ENCODE results near the gene YWHAE.
"Not testable (repeated sequence)": the region's sequence is repeated elsewhere in the genome, so short reads cannot be mapped to it uniquely, and the experiment has no call there.

Gene YWHAE

DNA sequence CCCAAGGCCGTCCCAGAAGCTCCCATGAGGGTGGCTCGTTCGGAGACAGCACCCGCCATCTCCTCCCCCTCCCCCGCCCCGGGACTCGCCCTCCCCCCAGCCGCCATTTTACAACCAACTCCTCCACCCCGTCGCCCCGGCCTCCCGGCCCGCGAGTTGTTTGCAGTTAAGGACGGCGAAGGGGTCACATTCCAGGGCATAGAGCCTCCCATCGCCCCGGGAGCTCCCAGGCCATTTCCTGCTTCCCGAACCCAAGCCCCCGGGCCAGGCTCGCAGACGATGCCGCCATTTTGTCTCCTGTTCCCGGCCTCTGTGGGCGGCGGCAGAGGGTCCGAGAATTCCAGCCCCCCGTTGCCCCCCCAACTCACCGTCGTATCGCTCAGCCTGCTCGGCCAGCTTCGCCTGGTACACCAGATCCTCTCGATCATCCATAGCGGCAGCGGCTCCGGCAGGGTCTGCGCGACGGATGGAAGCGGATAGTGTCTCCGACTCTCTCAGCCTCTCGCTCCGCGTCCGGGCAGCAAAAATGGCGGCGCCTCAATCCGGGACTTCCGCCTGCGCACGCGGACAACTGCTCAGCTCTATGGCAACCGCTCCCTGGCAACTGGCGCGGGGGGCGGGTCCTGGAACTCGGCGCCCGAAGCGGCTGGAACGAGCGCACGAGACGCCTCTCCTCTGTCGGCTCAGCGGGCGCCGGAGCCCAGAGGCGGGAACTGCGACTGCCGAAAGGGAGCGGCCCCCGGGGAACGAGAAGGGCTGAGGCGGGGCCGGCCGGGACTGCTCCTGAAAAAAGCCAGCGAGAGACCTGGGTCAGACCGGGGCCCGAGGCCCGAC, at the start of gene YWHAE:
Gene YWHAE, minus strand, starts transcription at position 544 of the 834 bp plus-strand sequence. Its CDS starts 112 bp downstream, at position 432.
- peak; percentile 99 for DNase-seq

DNA sequence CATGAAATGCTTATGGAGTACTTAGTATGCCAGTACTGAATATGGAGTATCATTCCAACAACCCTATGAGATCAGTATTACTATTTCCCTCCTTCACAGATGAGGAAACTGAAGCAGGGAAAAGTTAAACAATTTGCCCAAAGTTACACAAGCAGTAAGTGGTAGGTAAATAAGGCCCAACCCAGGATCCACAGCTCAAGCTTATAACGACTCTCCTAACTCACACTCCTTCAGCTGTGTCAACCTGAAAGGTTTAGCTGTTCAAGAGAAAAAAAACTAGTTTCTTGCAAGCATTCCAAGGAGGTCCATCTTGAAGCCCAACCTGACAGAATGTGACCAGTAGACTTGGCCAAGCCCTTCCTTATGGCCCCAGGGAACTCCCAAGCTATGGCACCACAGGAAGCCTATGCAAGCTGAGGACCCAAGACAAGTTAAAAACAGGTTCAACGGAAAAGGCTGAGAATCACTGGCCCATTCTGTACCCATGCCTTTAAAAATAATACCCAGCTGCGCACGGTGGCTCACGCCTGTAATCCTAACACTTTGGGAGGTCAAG, 49.5 kb upstream of the YWHAE start:
- no peak for DNase-seq

DNA sequence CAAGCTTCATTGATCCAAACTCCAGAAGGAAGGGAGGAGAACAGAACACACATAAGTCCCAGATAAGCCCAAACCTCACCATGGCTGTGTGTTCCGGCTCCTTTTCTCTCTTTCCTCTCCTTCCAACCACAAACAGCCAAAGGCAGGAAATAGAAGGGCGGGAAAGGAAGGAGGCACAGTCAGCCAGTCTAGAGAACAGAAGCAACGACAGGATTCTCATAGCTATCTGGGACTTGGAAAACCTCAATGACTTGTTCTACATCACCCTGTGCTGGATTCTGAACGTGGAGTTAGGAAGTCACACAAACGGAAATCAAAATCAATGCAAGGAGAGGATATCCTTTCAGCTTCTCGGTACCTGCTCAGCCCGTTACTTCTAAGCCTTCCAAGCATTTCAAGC, 47.0 kb upstream of the YWHAE start:
- DNase-seq: no peak

DNA sequence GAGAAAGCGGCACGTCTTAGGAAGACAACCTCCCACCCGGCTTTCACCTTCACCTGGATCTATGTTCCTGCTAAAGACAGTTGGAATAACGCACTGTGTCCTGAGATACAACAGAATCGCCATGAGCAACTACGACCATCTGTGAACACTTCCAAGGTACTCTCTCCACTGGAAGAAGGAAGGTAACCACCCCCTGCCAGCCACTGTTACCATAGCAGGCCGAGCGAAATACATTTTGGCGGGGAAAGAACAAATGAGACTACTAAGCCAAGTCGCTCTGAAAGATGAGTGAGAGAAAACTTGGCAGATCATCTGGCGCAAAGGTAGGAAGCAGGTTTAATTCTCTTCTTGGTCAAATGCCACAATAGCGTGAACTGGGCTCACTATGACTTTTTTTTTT, 46.2 kb upstream of the YWHAE start:
- no peak for DNase-seq

DNA sequence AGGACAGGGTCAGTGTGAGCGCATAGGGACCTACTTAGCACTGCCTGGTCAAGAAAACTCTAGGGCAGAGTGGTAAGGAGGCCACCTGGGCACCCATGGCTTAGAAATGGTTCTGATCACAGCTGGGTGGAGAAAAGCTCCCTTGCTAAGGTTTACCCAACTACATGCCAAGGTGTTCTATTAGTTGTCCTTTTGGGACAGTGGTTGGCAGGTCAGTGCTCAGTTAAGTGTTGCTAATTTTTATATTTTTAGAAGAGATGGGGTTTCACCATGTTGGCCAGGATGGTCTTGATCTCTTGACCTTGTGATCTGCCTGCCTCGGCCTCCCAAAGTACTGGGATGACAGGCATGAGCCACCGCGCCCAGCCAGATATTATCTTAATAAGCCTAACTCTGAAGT, 45.7 kb upstream of the YWHAE start:
- not testable (repeated sequence) for DNase-seq

DNA sequence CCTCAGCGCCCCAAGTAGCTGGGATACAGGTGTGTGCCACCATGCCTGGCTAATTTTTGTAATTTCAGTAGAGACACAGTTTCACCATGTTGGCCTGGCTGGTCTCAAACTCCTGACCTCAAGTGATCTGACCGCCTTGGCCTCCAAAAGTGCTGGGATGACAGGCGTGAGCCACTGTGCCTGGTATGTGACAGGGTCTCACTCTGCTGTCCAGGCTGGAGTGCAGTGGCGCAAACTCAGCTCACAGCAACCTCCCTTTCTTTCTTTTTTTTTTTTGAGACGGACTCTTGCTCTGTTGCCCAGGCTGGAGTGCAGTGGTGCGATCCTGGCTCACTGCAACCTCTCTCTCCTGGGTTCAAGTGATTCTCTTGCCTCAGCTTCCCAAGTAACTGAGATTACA, 42.7 kb upstream of the YWHAE start:
- not testable (repeated sequence) for DNase-seq

DNA sequence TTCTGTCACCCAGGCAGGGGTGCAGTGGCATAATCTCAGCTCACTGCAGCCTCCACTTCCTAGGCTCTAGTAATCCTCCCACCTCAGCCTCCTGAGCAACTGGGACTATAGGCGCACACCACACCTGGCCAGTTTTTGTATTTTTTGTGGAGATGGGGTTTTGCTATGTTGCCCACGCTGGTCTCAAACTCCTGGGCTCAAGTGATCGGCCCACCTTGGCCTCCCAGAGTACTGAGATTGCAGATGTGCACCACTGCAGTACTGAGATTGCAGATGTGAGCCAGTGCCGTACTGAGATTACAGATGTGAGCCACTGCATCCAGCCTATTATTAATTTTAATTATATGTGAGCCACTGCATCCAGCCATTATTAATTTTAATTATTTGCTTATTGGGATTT, 42.2 kb upstream of the YWHAE start:
- no peak for DNase-seq

DNA sequence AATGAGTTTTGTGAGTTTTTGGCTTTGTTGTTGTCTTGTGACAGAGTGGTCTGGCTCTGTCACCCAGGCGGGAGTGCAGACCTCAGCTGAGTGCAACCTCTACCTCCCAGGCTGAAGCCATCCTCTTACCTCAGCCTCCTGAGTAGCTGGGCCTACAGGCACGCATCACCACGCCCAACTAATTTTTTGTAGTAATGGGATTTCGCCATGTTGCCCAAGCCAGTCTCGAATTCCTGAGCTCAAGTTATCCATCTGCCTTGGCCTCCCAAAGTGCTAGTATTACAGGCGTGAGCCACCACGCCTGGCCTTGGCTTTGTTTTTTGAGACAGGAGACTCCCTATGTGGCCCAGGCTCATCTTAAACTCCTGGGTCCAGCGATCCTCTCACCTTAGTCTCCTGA, 40.9 kb upstream of the YWHAE start:
- DNase-seq: no peak

DNA sequence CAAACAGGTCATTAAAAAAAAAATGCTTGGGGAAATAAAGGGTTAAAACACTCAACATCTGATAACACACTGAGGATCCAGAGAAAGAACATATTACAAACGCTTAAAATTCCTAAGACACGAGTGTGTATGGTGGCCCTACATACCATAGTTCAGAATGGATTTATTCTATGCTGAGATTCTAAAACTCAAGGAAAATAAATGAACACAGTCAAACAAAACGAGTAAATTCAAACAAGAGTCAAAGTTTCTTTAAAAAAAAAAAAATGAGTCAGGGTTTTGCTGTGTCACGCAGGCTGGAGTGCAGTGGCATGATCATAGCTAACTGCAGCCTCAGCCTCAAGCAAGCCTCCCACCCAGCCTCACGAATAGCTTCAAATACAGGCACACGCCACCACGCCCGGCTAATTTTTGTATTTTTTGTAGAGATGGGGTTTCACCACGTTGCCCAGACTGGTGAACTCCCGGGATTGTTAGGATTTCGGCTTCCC, 38.6 kb upstream of the YWHAE start:
- DNase-seq: no peak

DNA sequence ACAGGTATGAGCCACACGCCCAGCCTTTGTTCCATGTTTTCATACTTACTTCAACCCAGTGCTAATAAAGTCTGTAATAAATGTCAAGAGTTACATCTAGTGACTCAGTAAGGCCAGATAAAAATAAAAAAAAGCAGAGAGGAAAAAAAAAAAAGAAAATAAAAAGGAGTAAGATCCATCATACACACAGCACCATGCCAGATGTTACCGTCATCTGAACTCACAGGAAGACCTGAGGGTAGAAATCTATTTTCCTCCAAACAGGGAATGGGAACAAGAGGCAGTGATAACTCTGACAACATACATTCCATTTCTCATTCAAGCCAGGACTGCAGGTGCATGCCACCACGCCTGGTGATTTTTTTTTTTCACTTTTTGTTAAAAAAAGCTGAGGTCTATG, 35.3 kb upstream of the YWHAE start:
- DNase-seq: no peak

DNA sequence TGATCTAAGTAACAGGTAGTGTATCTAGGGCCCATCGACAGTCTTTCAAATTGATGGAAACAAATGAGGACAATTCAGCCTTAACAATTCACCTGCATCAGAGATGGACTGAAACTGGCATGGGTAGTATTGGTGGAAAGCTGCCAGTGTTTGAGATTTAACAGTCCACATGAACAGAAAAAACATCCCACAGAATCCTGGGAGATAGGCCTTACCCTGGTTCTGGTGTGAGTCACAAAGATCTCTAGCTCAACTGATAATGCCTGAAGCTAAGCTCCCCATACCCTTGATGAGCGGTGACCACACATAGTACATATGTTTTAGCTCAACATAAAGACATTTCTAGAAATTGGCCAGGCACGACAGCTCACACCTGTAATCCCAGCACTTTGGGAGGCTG, 34.1 kb upstream of the YWHAE start:
- no peak for DNase-seq

DNA sequence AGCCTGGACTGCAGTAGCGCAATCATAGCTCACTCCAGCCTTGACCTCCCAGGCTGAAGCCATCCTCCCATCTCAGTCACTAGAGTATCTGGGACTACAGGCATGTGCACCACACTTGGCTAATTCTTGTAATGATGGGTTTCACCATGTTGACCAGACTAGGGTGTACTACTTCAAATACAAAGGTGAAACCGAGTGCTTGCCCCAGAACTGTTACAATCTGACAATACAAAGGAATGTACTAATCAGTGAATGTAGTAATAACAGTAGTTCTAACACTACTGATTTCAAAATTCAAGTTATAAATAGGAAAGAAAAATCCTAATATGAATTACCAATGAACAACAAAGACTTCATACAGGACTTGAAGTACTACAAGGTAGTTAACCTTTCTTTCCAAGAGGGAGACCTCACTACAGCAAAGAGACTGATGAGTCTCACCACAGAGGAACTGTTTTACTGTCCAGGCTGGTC, 31.6 kb upstream of the YWHAE start:
- no peak for DNase-seq

DNA sequence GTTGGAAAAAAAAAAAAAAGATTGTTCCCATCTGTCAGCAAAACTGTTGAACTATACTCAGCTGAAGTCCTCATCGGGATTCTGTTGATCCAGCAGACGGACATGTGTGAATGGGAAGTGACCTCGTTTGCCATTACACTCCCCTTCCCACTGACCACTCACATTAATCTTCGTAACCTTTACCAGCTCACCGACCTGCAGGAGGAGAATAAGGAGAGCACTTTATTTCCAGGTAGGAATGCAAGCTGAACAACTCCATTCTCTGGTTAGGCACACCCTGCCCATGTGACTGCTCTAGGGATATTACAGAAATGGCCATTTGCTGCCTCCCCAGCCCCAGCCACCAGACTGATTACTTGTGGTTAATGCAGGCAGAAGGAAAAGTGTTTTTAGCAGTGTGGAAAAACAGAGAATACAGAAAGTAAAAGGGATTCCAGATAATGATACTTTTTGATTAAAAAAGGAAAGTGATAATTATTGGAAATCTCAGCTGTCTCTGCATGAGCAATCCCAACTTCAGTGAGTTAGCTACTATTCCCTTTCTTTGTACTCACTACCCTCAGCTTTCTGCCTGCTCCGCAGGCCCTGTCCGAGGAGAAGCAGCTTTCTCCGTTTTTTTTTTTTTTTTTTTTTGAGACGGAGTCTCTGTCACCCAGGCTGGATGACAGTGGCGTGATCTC, 23.6 kb upstream of the YWHAE start:
- no peak for DNase-seq

DNA sequence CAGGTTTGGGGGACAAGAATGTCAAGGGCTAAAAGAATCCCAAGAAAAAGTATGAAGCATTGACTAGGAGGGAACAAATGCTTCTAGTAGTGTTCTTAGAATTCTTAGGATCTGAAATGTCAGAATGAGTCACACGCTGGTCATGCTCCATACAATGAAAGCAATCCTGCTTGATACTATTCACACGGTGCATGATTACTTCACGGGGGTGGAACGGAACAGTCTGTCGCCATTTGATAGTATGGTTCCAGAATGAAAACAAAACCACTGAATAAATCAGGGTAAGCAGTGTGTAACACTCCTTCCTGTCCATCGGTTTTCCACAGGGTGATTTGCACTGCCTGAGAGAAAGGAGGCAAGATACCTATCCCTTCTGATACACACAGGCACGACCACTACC, 22.9 kb upstream of the YWHAE start:
- no peak for DNase-seq

DNA sequence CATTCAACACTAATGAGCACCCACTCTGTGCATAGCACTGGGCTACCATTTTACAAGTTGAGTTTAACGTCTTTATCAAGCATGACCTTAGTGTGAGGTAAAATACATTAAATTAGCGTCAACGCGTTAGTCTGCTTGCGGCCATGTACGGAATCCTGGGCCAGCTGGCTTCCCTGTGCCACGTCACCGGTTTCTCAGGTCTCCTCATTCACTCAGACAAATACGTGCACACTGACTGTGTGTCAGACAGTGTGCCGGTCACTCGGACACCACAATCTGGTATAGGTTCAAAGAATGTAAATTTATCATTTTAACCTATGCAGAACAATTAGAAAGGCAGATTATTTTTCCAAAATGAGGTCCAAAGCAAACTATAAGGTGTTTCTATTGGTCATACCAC, 21.4 kb upstream of the YWHAE start:
- no peak for DNase-seq

DNA sequence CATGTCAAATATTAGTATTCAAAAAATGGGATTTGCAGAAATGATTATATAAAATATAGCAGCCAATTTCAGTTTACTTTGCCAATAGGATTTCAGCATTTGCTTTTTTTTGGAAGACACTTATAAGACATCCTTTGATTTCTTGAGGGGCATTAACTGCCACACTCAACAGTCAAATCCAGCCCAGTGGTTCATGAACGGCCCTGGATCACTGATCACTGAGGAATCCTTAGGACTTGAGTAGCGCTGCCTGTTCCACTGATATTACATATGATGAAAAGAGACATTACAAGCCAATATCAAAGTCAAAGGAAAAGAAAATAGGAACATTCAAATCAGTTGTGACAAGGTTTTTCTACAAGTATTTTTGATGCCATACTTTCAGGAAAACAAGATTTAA, 21.0 kb upstream of the YWHAE start:
- no peak for DNase-seq

DNA sequence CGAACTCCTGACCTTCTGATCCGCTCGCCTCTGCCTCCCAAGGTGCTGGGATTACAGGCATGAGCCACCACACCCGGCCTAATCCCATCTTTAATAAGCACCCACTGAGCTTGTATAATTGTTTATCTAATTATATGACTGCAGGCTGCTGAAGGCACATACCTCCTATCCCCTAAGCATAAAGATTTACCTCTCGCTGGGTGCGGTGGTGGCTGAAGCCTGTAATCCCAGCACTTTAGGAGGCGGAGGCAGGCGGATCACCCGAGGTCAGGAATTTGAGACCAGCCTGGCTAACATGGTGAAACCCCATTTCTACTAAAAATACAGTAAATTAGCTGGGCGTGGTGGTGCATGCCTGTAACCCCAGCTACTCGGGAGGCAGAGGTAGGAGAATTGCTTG, 20.1 kb upstream of the YWHAE start:
- no peak for DNase-seq

DNA sequence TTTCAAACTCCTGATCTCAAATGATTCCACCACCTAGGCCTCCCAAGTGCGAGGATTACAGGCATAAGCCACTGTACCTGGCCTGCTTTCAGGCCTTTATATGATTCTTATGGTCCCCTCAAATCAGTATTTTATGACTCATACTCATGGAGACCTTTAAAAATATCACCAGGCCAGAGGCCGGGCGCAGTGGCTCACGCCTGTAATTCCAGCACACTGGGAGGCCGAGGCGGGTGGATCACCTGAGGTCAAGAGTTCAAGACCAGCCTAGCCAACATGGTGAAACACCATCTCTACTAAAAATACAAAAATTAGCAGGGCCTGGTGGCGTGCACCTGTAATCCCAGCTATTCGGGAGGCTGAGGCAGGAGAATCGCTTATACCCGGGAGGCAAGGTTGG, 18.5 kb upstream of the YWHAE start:
- DNase-seq: not testable (repeated sequence)

DNA sequence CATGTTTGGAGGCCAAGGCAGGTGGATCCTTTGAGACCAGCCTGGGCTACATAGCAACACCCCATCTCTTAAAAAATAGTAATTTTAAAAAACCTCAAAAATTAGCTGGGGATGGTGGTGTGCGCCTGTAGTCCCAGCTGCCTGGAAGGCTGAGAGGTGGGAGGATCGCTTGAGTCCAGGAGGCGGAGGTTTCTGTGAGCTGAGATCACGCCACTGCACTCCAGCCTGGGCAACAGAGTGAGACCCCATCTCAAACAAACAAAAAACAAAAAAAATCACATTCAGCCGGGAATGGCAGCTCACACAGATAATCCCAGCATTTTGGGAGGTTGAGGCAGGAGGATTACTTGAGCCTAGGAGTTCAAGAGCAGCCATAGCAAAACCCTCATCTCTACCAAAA, 16.4 kb upstream of the YWHAE start:
- DNase-seq: no peak

DNA sequence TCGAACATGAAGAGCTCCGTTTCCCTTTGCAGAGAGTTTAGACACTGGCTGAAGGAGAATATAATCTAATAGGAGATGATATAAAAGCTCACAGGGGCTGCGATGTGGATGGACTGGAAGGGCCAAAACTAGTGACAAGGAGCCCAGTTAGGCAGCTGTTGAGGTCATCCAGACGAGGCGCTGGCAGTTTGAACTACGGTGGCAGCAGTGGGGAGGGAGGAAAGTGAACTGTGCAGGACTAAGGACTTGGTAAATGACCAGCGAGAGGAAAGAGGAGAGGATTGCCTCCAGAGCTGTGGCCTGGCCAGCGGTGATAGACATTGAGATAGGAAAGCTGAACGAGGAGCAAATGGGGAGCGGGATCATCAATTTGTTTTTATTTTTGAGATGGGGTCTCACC, 14.6 kb upstream of the YWHAE start:
- DNase-seq: no peak

DNA sequence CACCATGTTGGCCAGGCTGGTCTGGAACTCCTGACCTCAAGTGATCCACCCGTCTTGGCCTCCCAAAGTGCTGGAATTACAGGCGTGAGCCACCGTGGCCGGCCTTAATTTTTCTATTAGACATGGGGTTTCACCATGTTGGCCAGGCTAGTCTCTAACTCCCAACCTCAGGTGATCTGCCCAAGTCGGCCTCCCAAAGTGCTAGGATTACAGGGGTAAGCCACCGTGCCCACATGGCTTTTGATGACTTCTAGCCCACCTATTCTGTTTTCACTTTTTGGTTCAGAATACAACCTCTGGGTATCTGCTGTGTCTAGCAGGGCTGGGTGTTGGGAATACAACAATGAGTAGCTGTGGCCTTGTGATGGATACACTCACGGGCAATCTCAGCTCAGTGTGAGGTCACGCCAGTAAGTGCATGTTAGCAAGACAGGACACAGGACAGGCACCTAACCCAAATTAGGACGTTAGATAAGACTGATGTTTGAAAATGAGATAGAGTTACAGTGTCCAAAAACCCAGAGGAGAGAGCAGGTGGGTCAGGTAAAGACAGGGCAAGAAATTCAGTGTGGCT, 14.1 kb upstream of the YWHAE start:
- no peak for DNase-seq

DNA sequence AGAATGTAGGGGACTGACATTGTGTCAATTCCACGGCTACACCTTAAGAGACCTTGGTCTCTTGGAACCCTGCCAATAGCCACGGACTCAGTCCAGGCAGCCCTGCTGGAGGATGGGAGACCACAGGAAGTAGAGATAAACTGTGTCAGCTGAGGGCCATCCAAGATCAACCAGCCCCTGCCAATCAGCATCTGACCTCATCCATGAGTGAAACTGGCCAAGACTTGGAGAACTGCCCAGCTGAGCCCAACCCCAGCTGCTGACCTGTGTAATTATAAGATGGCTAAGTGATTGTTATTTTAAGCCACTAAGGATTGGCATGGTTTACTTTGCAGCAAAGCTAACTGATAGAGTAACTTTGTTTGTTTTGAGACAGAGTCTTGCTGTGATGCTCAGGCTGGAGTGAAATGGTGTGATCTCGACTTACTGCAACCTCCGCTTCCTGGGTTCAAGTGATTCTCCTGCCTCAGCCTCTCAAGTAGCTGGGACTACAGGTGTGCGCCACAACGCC, 13.3 kb upstream of the YWHAE start:
- no peak for DNase-seq

Data from activated effector memory CD4-positive, alpha-beta T cell treated with anti-CD3 and anti-CD28 coated beads, Interleukin-2, amount 50 U/mL, for 16 hours (primary cell).